ENCODE data around the gene SLC23A2.
A peak's percentile ranks its signal among the peaks of the same experiment; 100 is the strongest.

SLC23A2 gene

GRCh38 chr20:4837760-4838159 is 163.6 kb downstream of the SLC23A2 start:
- no peak for DNase-seq

DNA sequence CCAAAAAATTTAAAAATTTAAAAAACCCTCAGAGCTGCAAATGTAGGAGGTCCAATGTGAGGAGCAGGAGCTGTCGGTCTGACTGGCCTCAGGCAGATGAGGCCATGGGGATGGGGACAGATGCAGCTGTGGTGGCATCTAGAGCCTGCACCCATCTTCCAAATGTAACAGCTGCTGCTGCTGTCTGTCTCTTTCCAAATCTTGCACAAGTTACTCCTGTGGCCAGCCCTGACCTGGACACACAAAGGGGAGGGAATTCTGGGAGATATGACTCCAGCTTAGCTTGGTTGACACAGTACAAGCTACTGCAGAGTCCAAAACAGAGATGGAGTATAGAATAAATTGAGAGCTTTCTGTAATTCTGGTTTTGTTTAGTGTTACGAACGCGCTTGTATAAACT is 164.4 kb downstream of the SLC23A2 start:
- DNase-seq: no peak

GRCh38 chr20:4836473-4836872 is 164.8 kb downstream of the SLC23A2 start:
- no peak for DNase-seq

DNA sequence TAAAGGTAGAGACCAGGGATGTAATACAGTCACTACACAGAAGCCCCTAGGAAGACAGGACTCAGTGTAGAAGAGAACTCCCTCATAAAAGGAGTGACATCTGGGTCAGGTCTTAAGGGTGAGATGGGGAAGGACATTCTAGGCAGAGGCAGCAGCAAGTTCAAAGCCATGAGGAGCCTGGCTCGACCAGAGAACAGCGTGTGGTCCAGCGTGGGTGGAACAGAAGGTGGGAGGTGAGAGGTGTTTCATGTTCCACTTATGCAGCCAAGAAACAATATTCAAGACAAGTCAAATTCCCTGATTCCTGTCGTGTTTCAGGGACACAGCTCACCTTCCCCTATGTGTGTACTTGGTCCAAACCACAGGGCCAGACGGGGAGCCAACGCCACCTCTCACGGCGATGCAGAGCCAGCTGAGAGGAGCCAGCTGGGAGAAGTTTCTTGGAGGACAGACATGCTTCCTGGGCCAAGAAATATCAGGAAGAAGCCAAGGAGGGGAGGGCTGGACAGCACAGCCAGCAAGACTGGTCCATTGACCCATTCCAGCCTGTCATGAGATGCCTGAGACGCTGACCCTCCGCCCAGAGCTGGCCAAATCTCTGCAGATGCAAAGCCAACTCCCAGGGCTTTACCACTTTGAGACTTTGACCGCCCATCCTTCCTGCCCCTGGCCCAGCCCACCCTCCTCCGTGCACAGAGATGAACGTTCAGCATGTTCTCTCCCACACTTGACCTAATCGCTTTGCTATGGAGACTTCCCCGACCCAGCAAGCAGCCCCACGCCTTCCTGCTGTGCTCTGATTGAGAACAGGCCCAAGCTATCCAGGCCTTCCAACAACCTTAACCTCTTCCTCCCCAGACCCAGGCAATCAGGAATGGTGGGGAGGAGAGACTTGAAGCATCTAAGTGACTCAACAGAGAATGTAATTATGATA is 165.8 kb downstream of the SLC23A2 start:
- no peak for DNase-seq

- no peak for DNase-seq
These were observed 168.1 kb downstream of the SLC23A2 start for GRCh38 chr20:4833074-4833728.

DNA sequence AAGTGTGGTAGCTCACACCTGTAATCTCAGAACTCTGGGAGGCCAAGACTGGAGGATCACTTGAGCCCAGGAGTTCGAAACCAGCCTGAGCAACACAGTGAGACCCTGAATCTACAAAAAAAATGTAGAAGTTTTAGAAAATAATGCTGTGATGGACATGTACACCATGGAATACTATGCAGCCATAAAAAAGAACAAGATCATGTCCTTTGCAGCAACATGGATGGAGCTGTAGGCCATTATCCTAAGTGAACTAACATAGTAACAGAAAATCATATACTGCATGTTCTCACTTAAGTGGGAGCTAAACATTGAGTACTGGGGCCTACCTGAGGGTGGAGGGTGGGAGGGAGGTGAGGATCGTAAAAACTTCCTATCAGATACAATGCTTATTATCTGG is 168.8 kb downstream of the SLC23A2 start:
- DNase-seq: no peak

GRCh38 chr20:4830696-4831095 is 170.6 kb downstream of the SLC23A2 start:
- no peak for DNase-seq

DNA sequence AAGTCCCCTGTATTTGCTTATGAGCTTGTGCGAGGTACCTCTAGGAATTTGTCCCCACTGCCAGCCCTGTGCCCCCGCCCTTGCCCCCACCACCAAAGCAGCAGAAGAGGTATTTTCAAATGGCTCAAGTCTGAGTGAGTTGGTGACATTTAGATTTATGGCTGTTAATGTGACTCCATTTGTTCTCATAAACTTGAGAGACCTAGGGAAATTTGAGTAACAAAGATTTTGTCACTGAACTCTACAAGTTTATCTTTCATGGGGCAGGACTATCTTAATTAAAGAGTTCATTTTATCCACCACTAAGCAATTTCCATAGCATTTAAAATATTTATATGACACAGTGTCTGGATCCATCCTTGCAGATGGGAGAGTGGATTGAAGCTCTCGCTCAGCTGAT is 171.1 kb downstream of the SLC23A2 start:
- no peak for DNase-seq

GRCh38 chr20:4829514-4830215 is 171.6 kb downstream of the SLC23A2 start:
- DNase-seq: no peak

DNA sequence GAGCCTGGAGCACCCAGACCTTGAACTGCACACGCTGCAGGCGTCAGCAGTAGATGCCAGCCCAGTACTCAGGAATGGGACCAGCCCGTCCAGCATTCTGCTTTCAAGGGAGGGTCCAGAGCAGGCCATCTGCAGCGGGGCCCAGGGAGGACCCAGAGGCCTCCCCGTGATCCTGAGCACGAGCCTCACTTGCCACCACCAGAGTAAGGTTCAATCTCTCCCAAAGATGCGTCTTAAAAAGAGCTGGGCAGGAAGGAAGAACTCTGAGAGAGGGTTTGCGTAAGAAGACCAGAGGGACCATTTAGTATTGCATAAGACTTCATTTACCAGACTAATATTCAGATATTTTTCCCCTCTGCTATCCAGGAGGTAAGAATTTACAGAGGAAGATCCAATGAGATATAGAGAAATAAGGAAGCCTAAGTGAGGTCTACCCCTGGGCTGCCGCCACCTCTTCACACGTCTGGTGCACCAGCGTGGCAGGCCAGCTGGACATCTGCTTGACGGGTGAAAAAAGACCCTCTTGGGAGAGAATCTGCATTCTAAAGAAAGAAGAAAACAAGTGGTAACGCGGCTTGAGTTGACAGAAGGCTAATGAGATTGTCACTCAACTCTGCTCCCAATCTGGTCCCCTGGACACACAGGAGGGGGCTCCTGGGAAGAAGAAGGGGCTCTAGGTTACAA is 172.3 kb downstream of the SLC23A2 start:
- DNase-seq: no peak

DNA sequence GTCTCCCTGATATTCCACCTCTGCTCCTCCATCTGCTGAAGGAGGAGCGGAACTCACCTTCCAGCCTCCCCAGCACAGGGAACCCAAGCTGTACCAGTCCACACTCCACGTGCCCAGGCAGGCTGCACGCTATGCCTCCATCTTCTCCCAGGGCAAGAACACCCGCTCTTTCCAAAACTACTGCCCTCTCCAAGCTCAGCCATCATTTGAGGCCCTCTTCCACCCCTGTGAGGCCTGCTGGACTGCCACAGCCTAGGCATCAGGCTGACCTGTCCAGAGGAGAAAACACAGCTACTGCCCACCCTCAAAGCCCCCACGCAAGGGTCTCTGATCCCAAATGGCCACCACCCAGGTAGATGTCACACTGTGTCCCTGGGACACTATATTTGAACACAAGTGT is 179.7 kb downstream of the SLC23A2 start:
- no peak for DNase-seq

GRCh38 chr20:4820806-4821518 is 180.3 kb downstream of the SLC23A2 start:
- DNase-seq: no peak

DNA sequence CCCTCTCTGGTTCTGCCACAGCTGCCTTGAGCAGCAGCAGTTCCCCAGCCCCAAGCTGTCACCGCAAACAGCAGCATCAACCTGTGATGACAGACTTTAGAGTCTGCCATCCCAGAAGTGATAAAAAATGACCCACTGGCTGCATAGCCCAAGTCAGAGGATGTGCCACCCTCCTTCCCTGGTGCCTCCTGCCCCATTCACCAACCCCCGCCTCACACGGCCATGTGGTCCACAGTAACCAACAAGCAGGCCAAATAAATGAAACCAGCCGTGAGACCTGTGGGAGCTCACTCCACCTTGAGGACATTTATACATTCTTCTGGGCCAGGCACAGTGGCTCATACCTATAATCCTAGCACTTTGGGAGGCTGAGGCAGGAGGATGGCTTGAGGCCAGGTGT is 181.4 kb downstream of the SLC23A2 start:
- no peak for DNase-seq

DNA sequence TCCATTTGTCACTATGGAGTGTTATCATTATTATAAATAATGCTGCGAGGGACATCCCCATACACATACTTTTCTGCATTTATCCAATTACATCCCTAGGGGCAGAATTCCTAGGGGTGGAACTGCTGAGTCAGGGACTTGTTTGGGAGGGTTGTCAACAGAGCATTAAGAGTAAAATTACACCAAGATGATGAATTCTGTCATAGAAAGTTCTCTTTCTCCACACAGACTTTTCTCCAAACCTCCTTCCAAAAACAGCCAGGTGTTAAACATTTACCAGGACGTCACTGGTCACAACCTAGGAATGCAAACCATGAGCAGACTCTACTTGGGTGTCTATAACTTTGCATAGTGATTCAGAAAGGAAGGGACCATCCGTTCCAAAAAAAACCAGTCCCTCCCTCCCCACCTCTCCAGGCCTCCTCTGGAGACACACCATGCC is 184.1 kb downstream of the SLC23A2 start:
- no peak for DNase-seq

GRCh38 chr20:4815628-4816027 is 185.7 kb downstream of the SLC23A2 start:
- DNase-seq: no peak

GRCh38 chr20:4814696-4815252 is 186.5 kb downstream of the SLC23A2 start:
- peak; percentile 75 for DNase-seq

GRCh38 chr20:4813863-4814695 is 187.2 kb downstream of the SLC23A2 start:
- no peak for DNase-seq

DNA sequence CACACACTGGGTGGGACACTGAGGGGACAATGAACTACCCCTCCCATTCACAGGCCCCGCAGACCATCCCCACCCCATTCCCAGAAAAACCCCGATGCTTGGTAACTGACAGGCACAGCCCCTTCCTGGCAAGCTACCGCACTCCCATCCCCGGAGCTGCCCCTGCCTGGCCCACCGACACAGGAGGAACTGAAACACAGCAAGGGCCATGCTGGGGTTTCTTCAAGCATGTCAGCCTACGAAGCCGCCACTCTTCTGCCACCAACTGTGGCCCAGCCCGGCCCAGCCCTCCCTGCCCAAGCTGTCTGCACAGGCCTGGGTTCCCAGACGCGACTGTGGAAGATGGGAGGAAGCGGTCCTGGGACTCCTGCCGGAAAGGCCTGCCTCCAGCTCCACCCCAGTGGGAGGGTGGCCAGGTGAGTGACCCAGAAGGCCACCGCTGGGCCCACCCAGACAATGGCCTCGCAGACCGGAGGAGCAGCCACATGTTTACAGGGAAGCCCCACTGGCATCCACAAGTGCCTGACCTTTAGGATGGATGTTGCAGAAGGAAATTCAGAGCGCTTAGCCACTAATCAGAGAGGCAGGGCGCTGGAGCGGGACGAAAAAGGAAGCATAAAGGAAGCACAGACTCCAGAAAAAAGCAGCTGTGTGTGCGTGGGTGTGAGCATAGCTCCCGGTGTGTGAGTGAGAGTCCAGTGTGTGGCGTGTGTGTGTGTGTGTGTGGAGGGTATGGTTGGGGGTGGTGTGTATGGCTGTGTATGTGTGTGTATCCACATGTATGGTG is 188.0 kb downstream of the SLC23A2 start:
- peak; percentile 51 for DNase-seq

- peak; percentile 24 for DNase-seq
These were observed 188.7 kb downstream of the SLC23A2 start for GRCh38 chr20:4812641-4813075.

GRCh38 chr20:4812216-4812615 is 189.1 kb downstream of the SLC23A2 start:
- DNase-seq: peak; percentile 27

All from activated CD4-positive, alpha-beta T cell treated with anti-CD3 and anti-CD28 coated beads for 48 hours (primary cell).